H1 (cell line): ENCODE data around the gene TEAD4. TPM values are rescaled to one million over a fixed set of nuclear protein-coding genes. Genes with fewer than 3 reads are reported as not detected.

Source experiments
- CTCF ChIA-PET: fragments of 300-600 bp; sonication (Branson Sonifier 250); formaldehyde crosslinking; loops from one replicate; lab custom pipeline; 2021; ENCODE audit not compliant: partially characterized antibody; lab: Charles Lee
- POLR2A ChIA-PET: fragments of 300-600 bp; sonication (Branson Sonifier 250); formaldehyde crosslinking; loops from one replicate; lab custom pipeline; 2021; ENCODE audit warnings: inconsistent platforms; ENCODE audit not compliant: partially characterized antibody; lab: Charles Lee
- DNase-seq, 2 experiments: peaks; one replicate each; pipeline versions ENCODE4 v3.0.0 to v3.0.0-alpha.2; 2010 to 2022; ENCODE audit warnings: low spot score in 2 of 2, low read depth in 1 of 2, mixed read lengths in 1 of 2
- FAIRE-seq: peaks from 2 replicates; lab custom pipeline; 2011; peaks lifted over from hg19 to GRCh38; lab: Jason Lieb, UNC
- H2AFZ ChIP-seq: 2 replicates; pipeline ENCODE4 v1.8.1; 2012; ENCODE audit warnings: low read length, inconsistent platforms
- H2AK5ac ChIP-seq: 2 replicates; pipeline ENCODE4 v1.6.1; 2013; ENCODE audit warnings: low read depth, low read length
- H2BK120ac ChIP-seq: replicated peaks from 2 replicates; pipeline ENCODE3; 2013; ENCODE audit warnings: low read depth, low read length, inconsistent platforms
- H2BK12ac ChIP-seq: 2 replicates; pipeline ENCODE4 v1.6.1; 2013; ENCODE audit warnings: low read depth, low read length
- H2BK15ac ChIP-seq: 2 replicates; pipeline ENCODE4 v1.6.1; 2013; ENCODE audit warnings: low read length
- H2BK20ac ChIP-seq: 2 replicates; pipeline ENCODE4 v1.6.1; 2013; ENCODE audit warnings: low read length
- H2BK5ac ChIP-seq: 2 replicates; pipeline ENCODE4 v1.6.1; 2013; ENCODE audit warnings: low read depth, low read length
- H3K14ac ChIP-seq: 2 replicates; pipeline ENCODE4 v1.6.1; 2013; ENCODE audit warnings: inconsistent platforms; ENCODE audit not compliant: insufficient read length
- H3K18ac ChIP-seq: 2 replicates; pipeline ENCODE4 v1.6.1; 2013; ENCODE audit warnings: low read length; ENCODE audit errors: extremely low read depth
- H3K23ac ChIP-seq: 2 replicates; pipeline ENCODE4 v1.6.1; 2013; ENCODE audit warnings: inconsistent platforms; ENCODE audit not compliant: insufficient read length
- H3K23me2 ChIP-seq: 2 replicates; pipeline ENCODE4 v1.6.1; 2013; ENCODE audit warnings: low read depth, low read length
- H3K27ac ChIP-seq: 2 replicates; pipeline ENCODE4 v1.6.1; 2011; ENCODE audit warnings: low read depth, low read length, inconsistent platforms
- H3K27me3 ChIP-seq, 4 experiments: replicated peaks in 1 of 4; 1 replicate in 1 of 4; 2 replicates in 3 of 4; pipeline versions ENCODE4 v1.6.1 to v1.8.1; 2011 to 2013; ENCODE audit warnings: low read length in 3 of 4, mild to moderate bottlenecking in 3 of 4, inconsistent platforms in 2 of 4, mixed read lengths in 2 of 4, moderate library complexity in 1 of 4; ENCODE audit not compliant: control insufficient read depth in 3 of 4, insufficient read depth in 3 of 4; ENCODE audit errors: extremely low read depth in 1 of 4
- H3K36me3 ChIP-seq, 4 experiments: 2 replicates each; pipeline versions ENCODE4 v1.6.1 to v1.8.1; 2011 to 2013; ENCODE audit warnings: mild to moderate bottlenecking in 4 of 4, low read length in 3 of 4, moderate library complexity in 2 of 4, control low read depth in 1 of 4, inconsistent platforms in 1 of 4; ENCODE audit not compliant: insufficient read depth in 4 of 4, control insufficient read depth in 2 of 4
- H3K4ac ChIP-seq: replicated peaks from 2 replicates; pipeline ENCODE3; 2013; ENCODE audit warnings: low read length, low read depth, mixed read lengths, inconsistent platforms; ENCODE audit not compliant: insufficient read length
- H3K4me1 ChIP-seq, 4 experiments: replicated peaks in 1 of 4; 1 replicate in 1 of 4; 2 replicates in 3 of 4; pipeline versions ENCODE4 v1.6.1 to v1.8.1; 2011 to 2013; ENCODE audit warnings: low read length in 3 of 4, inconsistent platforms in 2 of 4, mixed read lengths in 1 of 4; ENCODE audit not compliant: insufficient read depth in 4 of 4, control insufficient read depth in 3 of 4
- H3K4me2 ChIP-seq, 2 experiments: 2 replicates each; pipeline versions ENCODE4 v1.6.1 to v1.8.1; 2011 to 2013; ENCODE audit warnings: low read depth in 2 of 2, low read length in 2 of 2, control low read depth in 1 of 2, inconsistent platforms in 1 of 2, mild to moderate bottlenecking in 1 of 2; ENCODE audit not compliant: insufficient read depth in 1 of 2
- H3K4me3 ChIP-seq, 4 experiments: fragments of 200-600, 300-600 bp in 1 of 4; sonication (generic), shearing (Covaris generic), sonication (Bioruptor Twin) in 1 of 4; 2 replicates each; pipeline versions ENCODE4 v1.5.1 to v1.8.1; 2011 to 2016; ENCODE audit warnings: low read length in 4 of 4, low read depth in 3 of 4, control low read depth in 2 of 4, inconsistent platforms in 2 of 4, mild to moderate bottlenecking in 2 of 4, mixed read lengths in 1 of 4, moderate library complexity in 1 of 4; ENCODE audit not compliant: insufficient read depth in 2 of 4; ENCODE audit errors: extremely low read depth in 1 of 4
- H3K56ac ChIP-seq: replicated peaks from 2 replicates; pipeline ENCODE3; 2013; ENCODE audit warnings: low read depth, mild to moderate bottlenecking, mixed read lengths, low read length, inconsistent platforms; ENCODE audit not compliant: insufficient read length
- H3K79me1 ChIP-seq: 2 replicates; pipeline ENCODE4 v1.6.1; 2013; ENCODE audit warnings: low read depth, low read length, control low read depth
- H3K79me2 ChIP-seq, 2 experiments: 2 replicates each; pipeline versions ENCODE4 v1.6.1 to v1.8.1; 2012 to 2013; ENCODE audit warnings: low read length in 2 of 2, mild to moderate bottlenecking in 2 of 2, inconsistent platforms in 1 of 2; ENCODE audit not compliant: insufficient read depth in 2 of 2, control insufficient read depth in 1 of 2
- H3K9ac ChIP-seq, 4 experiments: replicated peaks in 1 of 4; 1 replicate in 1 of 4; 2 replicates in 3 of 4; pipeline versions ENCODE4 v1.6.1 to v1.8.1; 2011 to 2013; ENCODE audit warnings: low read depth in 3 of 4, low read length in 3 of 4, control low read depth in 2 of 4, mild to moderate bottlenecking in 2 of 4, moderate library complexity in 2 of 4, inconsistent platforms in 1 of 4; ENCODE audit errors: extremely low read depth in 1 of 4
- H3K9me3 ChIP-seq, 2 experiments: 2 replicates each; pipeline versions ENCODE4 v1.6.1 to v1.8.1; 2012 to 2013; ENCODE audit warnings: mild to moderate bottlenecking in 2 of 2, moderate library complexity in 2 of 2, control low read depth in 1 of 2, inconsistent platforms in 1 of 2, low read depth in 1 of 2, low read length in 1 of 2, mixed read lengths in 1 of 2; ENCODE audit not compliant: insufficient read depth in 2 of 2
- H4K20me1 ChIP-seq, 2 experiments: replicated peaks in 1 of 2; 2 replicates each; pipeline versions ENCODE3 to v1.8.1; 2011 to 2013; ENCODE audit warnings: inconsistent platforms in 2 of 2, low read length in 2 of 2, mild to moderate bottlenecking in 1 of 2; ENCODE audit not compliant: insufficient read depth in 2 of 2, control insufficient read depth in 1 of 2
- H4K5ac ChIP-seq: 2 replicates; pipeline ENCODE4 v1.6.1; 2013; ENCODE audit warnings: low read length, low read depth, mixed read lengths, inconsistent platforms; ENCODE audit not compliant: insufficient read length
- H4K8ac ChIP-seq: 2 replicates; pipeline ENCODE4 v1.8.0; 2013; ENCODE audit warnings: mild to moderate bottlenecking, moderate library complexity, low read length, inconsistent platforms; ENCODE audit not compliant: insufficient read depth; ENCODE audit errors: extremely low read depth
- H4K91ac ChIP-seq: replicated peaks from 2 replicates; pipeline ENCODE3; 2013; ENCODE audit warnings: low read length, mixed read lengths, inconsistent platforms; ENCODE audit not compliant: insufficient read length
- CHD1 ChIP-seq: IDR thresholded peaks from 2 replicates; pipeline ENCODE4 v1.6.1; 2012; ENCODE audit warnings: low read depth, low read length, improper control_type of control experiment
- NANOG ChIP-seq: IDR thresholded peaks from 2 replicates; pipeline ENCODE4 v1.6.1; 2011; ENCODE audit warnings: low read length, low read depth, mild to moderate bottlenecking, inconsistent platforms; ENCODE audit not compliant: insufficient read depth, poor library complexity, severe bottlenecking
- RNF2 ChIP-seq: fragments of 200-900, 300-1000 bp; sonication (generic); IDR thresholded peaks from 2 replicates; pipeline ENCODE4 v1.7.1; 2016; ENCODE audit warnings: borderline replicate concordance, low read depth, mild to moderate bottlenecking, antibody characterized with exemption, low read length; ENCODE audit not compliant: poor library complexity, severe bottlenecking; ENCODE audit errors: missing control alignments
- RXRA ChIP-seq: IDR thresholded peaks from 2 replicates; pipeline ENCODE4 v1.6.1; 2011; ENCODE audit warnings: low read depth, mild to moderate bottlenecking, low read length, moderate library complexity; ENCODE audit not compliant: insufficient read depth
- SIN3A ChIP-seq, 2 experiments: IDR thresholded peaks in 1 of 2; conservative IDR thresholded peaks in 1 of 2; 2 replicates each; pipeline ENCODE4 v1.6.1; 2011 to 2012; ENCODE audit warnings: low read length in 2 of 2, improper control_type of control experiment in 1 of 2, low read depth in 1 of 2, mild to moderate bottlenecking in 1 of 2
- WGBS, 2 experiments: shearing (Covaris generic) in 1 of 2; methylation state at CpG; one replicate each; pipeline versions ENCODE4 v1.1.6 to v1.1.7; 2013 to 2015; ENCODE audit warnings: low lambda C conversion rate in 2 of 2, mixed read lengths in 2 of 2, inconsistent platforms in 1 of 2, low coverage in 1 of 2, missing lambda C conversion rate in 1 of 2; ENCODE audit not compliant: insufficient replicate concordance in 2 of 2, insufficient coverage in 1 of 2, insufficient read length in 1 of 2; ENCODE audit errors: extremely low coverage in 1 of 2, missing lambda C conversion rate in 1 of 2; 5-methylcytosine and 5-hydroxymethylcytosine counted together
- polyA plus RNA-seq, 7 experiments: library from polyadenylated mRNA; depleted of rRNA in 3 of 7; stranded (reverse) in 5 of 7; unstranded in 2 of 7; fragments of >200 nt in 5 of 7; fragments of 200-250 nt in 2 of 7; gene quantifications; 1 replicate in 5 of 7; 2 replicates in 1 of 7; 4 replicates in 1 of 7; pipeline versions ENCODE4 v1.2.1 to v1.2.3, GENCODE V29; 2011 to 2013; ENCODE audit warnings: missing spikeins in 2 of 7, mixed read lengths in 2 of 7
- total RNA-seq: library from RNA; stranded (reverse); fragmentation: NEBNext Ultra II Directional; extraction: Animal tissue kit (Norgen Biotek cat#: 25700); gene quantifications from 2 replicates; pipeline ENCODE4 v1.2.1, GENCODE V29; 2021
- TF ChIP-seq, protein P1 (sequence below): IDR thresholded peaks from 2 replicates; pipeline ENCODE4 v1.6.1; 2012; ENCODE audit warnings: low read length, inconsistent platforms
- TF ChIP-seq, protein P2 (sequence below): IDR thresholded peaks from 2 replicates; pipeline ENCODE4 v1.6.1; 2012; ENCODE audit warnings: inconsistent platforms

The TEAD4 gene
- total and polyA plus RNA-seq, 2 of the 8 experiments (the other 6 are each of a cell fraction or from before 2014, with no cell fraction given) = 56.7 to 116 TPM

DNA sequence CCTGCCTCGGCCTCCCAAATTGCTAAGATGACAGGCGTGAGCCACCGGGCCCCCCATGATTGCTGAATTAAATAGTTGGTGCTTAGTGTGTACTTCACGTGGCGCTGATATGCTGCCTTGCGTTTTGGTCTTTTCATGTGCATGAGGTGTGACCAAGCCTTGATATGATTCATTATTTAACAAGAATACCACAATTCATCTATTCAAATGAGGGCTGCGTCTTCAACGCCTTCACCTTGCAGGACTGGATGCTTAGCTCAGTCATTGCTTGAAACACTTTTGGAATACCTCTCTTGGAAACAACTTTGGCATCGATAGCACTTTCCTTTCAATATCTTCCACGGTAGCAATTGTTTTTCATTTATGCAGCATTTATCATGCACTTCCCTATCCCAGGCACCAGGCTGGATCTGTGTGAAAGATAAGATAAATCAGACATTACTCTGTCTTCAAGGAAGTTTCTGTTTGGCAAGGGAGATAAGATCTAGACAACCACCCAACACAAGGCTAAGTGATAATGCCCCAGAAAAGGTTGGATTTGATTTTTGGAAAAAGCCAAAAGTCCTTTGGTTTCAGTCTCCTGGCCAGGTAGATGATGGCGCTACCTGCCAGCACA is 1.3 kb upstream of the TEAD4 start:
- CTCF ChIA-PET = interaction anchor here (1.0 to 3.0 kb wide), 6 partner anchors 12 to 116 kb away, joined by 3 to 13 read pairs (median 5); no protein-coding TSS in a partner anchor
- FAIRE-seq = peak; percentile 32
- peak overlapping the region; percentile 97; the same call in 1 of the 2 replicates for H2BK5ac ChIP-seq
- TF ChIP-seq CHD1 (no peak), SIN3A (conservative IDR thresholded peaks at IDR 0.05 in 1 of 2, IDR thresholded peaks at IDR 0.05 in 1 of 2; ENCODE audit: low read depth in 1 of 2, low read length in 2 of 2) (no peak), RXRA (no peak), RNF2 (no peak), NANOG (no peak)
- TF ChIP-seq, protein P1, sequence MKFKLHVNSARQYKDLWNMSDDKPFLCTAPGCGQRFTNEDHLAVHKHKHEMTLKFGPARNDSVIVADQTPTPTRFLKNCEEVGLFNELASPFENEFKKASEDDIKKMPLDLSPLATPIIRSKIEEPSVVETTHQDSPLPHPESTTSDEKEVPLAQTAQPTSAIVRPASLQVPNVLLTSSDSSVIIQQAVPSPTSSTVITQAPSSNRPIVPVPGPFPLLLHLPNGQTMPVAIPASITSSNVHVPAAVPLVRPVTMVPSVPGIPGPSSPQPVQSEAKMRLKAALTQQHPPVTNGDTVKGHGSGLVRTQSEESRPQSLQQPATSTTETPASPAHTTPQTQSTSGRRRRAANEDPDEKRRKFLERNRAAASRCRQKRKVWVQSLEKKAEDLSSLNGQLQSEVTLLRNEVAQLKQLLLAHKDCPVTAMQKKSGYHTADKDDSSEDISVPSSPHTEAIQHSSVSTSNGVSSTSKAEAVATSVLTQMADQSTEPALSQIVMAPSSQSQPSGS = no peak
- TF ChIP-seq, protein P2, sequence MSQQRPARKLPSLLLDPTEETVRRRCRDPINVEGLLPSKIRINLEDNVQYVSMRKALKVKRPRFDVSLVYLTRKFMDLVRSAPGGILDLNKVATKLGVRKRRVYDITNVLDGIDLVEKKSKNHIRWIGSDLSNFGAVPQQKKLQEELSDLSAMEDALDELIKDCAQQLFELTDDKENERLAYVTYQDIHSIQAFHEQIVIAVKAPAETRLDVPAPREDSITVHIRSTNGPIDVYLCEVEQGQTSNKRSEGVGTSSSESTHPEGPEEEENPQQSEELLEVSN = no peak

More for the DNA sequence above, 1.3 kb upstream of the TEAD4 start:
- POLR2A ChIA-PET = interaction anchor here (0.9 to 2.2 kb wide), 14 partner anchors 9 to 80 kb away, joined by 3 to 11 read pairs (median 4); no protein-coding TSS in a partner anchor
- Histone ChIP-seq H2BK12ac (no peak overlapping the region), H3K79me1 (peaks cover 2% of the 10 kb centered on the region; the same call in 1 of the 2 replicates), H2BK20ac (0 out of 2 replicates have a peak overlapping the region, but pooled peaks have one; percentile 1), H3K4me3 (peak overlapping the region; percentile 50 to 87 (median 66)), H2AK5ac (no peak overlapping the region; the same call in 1 of the 2 replicates), H4K8ac (no peak overlapping the region), H2AFZ (peak overlapping the region; percentile 96; the same call in 1 of the 2 replicates), H3K56ac (no peak overlapping the region), H3K27me3 (peaks cover 0 to 6% (median 3%) of the 10 kb centered on the region in 4 experiments; a peak in 4 of 7 replicates), H2BK120ac (no peak overlapping the region), H3K23ac (no peak overlapping the region), H3K9ac (peak overlapping the region in 2 of 4 experiments; percentile 55 to 56; a peak in 3 of 7 replicates), H3K79me2 (peaks cover 10 to 32% of the 10 kb centered on the region in 2 experiments; a peak in 3 of 4 replicates), H3K18ac (peak overlapping the region; percentile 95; the same call in 1 of the 2 replicates), H3K36me3 (no peaks in the 10 kb centered on the region), H2BK15ac (0 out of 2 replicates have a peak overlapping the region, but pooled peaks have one; percentile 48), H3K4me2 (peak overlapping the region; percentile 91 to 99), H3K4ac (peak overlapping the region; percentile 1), H3K9me3 (no peaks in the 10 kb centered on the region), H4K91ac (peak overlapping the region; percentile 90), H4K5ac (no peak overlapping the region), H3K14ac (no peak overlapping the region), H4K20me1 (peaks cover 3 to 11% of the 10 kb centered on the region in 2 experiments), H3K23me2 (peaks cover 22% of the 10 kb centered on the region), H3K27ac (peak overlapping the region; percentile 39; the same call in 1 of the 2 replicates), H3K4me1 (peaks cover 8 to 24% (median 10%) of the 10 kb centered on the region in 4 experiments)
- WGBS, 2 experiments = 82% methylated on average over 11 of the region's 11 CpGs; no CpG with 5 or more reads in 1 of the 2 experiments
- no peak for DNase-seq
